HCT116 (cell line): ENCODE measurements around the gene NPLOC4.

Experiments used
- EZH2 ChIP-seq: fragments of 200-600 bp; sonication (generic); IDR thresholded peaks from 2 replicates; pipeline ENCODE4 v1.6.1; 2017; ENCODE audit warnings: antibody characterized with exemption, mixed run types
- FOSL1 ChIP-seq: IDR thresholded peaks from 2 replicates; pipeline ENCODE4 v1.6.1; 2012; ENCODE audit warnings: low read depth
- POLR2A ChIP-seq: IDR thresholded peaks from 2 replicates; pipeline ENCODE4 v1.7.0; 2011; ENCODE audit warnings: borderline replicate concordance; ENCODE audit not compliant: insufficient read depth, insufficient read length; ENCODE audit errors: extremely low read depth

GRCh38 chr17:81536299-81537290 is 100.3 kb downstream of the NPLOC4 start:
- TF ChIP-seq POLR2A (no peak), EZH2 (no peak), FOSL1 (no peak)
